PC-9 (cell line): ENCODE results near the gene SYT10. TPM values are rescaled to one million over a fixed set of nuclear protein-coding genes. Genes with fewer than 3 reads are reported as not detected.

ENCODE experiments used
- BruUV-seq: library from RNA; stranded (reverse); fragments of 400-500 nt; replicated peaks from 2 replicates; lab custom pipeline; 2021; lab: Mats Ljungman, UMichigan
- CTCF ChIA-PET: fragments of 300-600 bp; sonication (Branson Sonifier 250); formaldehyde crosslinking; loops from one replicate; lab custom pipeline; 2022; ENCODE audit warnings: antibody characterized with exemption; lab: Charles Lee
- POLR2A ChIA-PET: fragments of 300-600 bp; sonication (Branson Sonifier 250); formaldehyde crosslinking; loops from one replicate; lab custom pipeline; 2022; ENCODE audit warnings: antibody characterized with exemption; ENCODE audit not compliant: unreplicated experiment; lab: Charles Lee
- DNase-seq, 2 experiments: peaks; one replicate each; pipeline versions ENCODE4 v3.0.0 to v3.0.0-alpha.2; 2015 to 2022; ENCODE audit warnings: mixed read lengths in 1 of 2
- H2AFZ ChIP-seq: fragments of 200-600 bp; sonication (generic); 2 replicates; pipeline ENCODE4 v1.8.1; 2017; ENCODE audit warnings: antibody characterized with exemption
- H3F3A ChIP-seq: fragments of 200-600 bp; sonication (generic); 2 replicates; pipeline ENCODE4 v1.8.1; 2017; ENCODE audit warnings: antibody characterized with exemption, mild to moderate bottlenecking, low read depth; ENCODE audit not compliant: insufficient read depth
- H3K27ac ChIP-seq: fragments of 200-600 bp; sonication (generic); 2 replicates; pipeline ENCODE4 v1.6.1; 2016; ENCODE audit warnings: mixed run types
- H3K27me3 ChIP-seq: fragments of 200-600 bp; sonication (generic); 2 replicates; pipeline ENCODE4 v1.6.1; 2016; ENCODE audit warnings: low read depth, mixed run types; ENCODE audit not compliant: insufficient read depth
- H3K36me3 ChIP-seq: fragments of 200-600 bp; sonication (generic); 2 replicates; pipeline ENCODE4 v1.6.1; 2016; ENCODE audit warnings: low read depth, mixed run types
- H3K4me1 ChIP-seq: fragments of 200-600 bp; sonication (generic); replicated peaks from 2 replicates; pipeline ENCODE4 v1.6.1; 2016; ENCODE audit warnings: mixed run types; ENCODE audit not compliant: insufficient read depth
- H3K4me2 ChIP-seq: fragments of 200-600 bp; sonication (generic); 2 replicates; pipeline ENCODE4 v1.6.1; 2017; ENCODE audit warnings: mixed run types
- H3K4me3 ChIP-seq: fragments of 200-600 bp; sonication (generic); 2 replicates; pipeline ENCODE4 v1.6.1; 2016; ENCODE audit warnings: mixed run types
- H3K79me2 ChIP-seq: fragments of 200-600 bp; sonication (generic); 2 replicates; pipeline ENCODE4 v1.6.1; 2017; ENCODE audit warnings: low read depth, mixed run types
- H3K9me2 ChIP-seq: fragments of 200-600 bp; sonication (generic); 2 replicates; pipeline ENCODE4 v1.8.1; 2017; ENCODE audit warnings: mild to moderate bottlenecking; ENCODE audit not compliant: insufficient read depth
- H3K9me3 ChIP-seq: fragments of 200-600 bp; sonication (generic); 2 replicates; pipeline ENCODE4 v1.8.1; 2016; ENCODE audit warnings: low read depth; ENCODE audit not compliant: insufficient read depth
- H4K20me1 ChIP-seq: fragments of 200-600 bp; sonication (generic); 2 replicates; pipeline ENCODE4 v1.8.1; 2017; ENCODE audit not compliant: insufficient read depth
- EZH2 ChIP-seq: fragments of 200-600 bp; sonication (generic); IDR thresholded peaks from 2 replicates; pipeline ENCODE4 v1.8.0; 2017; ENCODE audit warnings: antibody characterized with exemption, low read depth
- intact Hi-C: fragments of 100-400 bp; cut with micrococcal nuclease; formaldehyde crosslinking; loops from one replicate; pipeline ENCODE4 v1.10.0; 2022; ENCODE audit not compliant: unreplicated experiment
- total RNA-seq: library from RNA; stranded (reverse); gene quantifications from 2 replicates; pipeline ENCODE4 v1.2.3, GENCODE V29; 2021
- TF ChIP-seq, protein P1 (sequence below): fragments of 200-600 bp; sonication (generic); conservative IDR thresholded peaks from 2 replicates; pipeline ENCODE4 v1.6.1; 2017; ENCODE audit warnings: mixed run types, antibody characterized with exemption, mild to moderate bottlenecking, moderate library complexity

SYT10 gene
- total RNA-seq, 1 experiment from 2014 or later = not detected

DNA sequence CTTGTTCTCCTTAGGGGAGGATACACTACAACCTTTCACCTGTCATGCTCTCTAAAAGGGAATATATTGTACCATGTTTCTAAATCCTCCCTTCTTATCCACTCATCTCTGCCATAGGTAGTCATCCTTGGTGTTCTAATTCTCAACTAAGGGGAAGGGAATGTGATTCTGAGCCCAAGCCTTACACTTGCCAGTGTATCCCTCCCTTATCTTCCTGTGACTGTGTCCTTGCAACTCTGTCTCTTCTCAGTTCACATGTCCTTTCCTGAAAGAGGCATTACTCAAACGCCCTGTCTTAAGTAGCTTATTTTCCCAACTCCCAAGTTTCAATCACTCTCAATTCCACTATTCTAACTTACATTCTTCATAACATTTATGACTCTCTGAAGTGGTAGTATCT, 44.5 kb upstream of the SYT10 start:
- DNase-seq = no peak
- ChIA-PET CTCF (no interaction called here), POLR2A (no interaction called here)
- peaks cover 19% of the 10 kb centered on the region for H3K4me1 ChIP-seq
- H2AFZ ChIP-seq = no peak overlapping the region
- BruUV-seq = no TSS peak
- intact Hi-C loops = no loop called here
- no peaks in the 10 kb centered on the region for H3K9me2 ChIP-seq
- no peak overlapping the region for H3K27ac ChIP-seq
- no peak for TF ChIP-seq EZH2
- TF ChIP-seq, protein P1, sequence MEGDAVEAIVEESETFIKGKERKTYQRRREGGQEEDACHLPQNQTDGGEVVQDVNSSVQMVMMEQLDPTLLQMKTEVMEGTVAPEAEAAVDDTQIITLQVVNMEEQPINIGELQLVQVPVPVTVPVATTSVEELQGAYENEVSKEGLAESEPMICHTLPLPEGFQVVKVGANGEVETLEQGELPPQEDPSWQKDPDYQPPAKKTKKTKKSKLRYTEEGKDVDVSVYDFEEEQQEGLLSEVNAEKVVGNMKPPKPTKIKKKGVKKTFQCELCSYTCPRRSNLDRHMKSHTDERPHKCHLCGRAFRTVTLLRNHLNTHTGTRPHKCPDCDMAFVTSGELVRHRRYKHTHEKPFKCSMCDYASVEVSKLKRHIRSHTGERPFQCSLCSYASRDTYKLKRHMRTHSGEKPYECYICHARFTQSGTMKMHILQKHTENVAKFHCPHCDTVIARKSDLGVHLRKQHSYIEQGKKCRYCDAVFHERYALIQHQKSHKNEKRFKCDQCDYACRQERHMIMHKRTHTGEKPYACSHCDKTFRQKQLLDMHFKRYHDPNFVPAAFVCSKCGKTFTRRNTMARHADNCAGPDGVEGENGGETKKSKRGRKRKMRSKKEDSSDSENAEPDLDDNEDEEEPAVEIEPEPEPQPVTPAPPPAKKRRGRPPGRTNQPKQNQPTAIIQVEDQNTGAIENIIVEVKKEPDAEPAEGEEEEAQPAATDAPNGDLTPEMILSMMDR = no peak
- H3K4me2 ChIP-seq = no peak overlapping the region
- H4K20me1 ChIP-seq = no peaks in the 10 kb centered on the region
- no peaks in the 10 kb centered on the region for H3K36me3 ChIP-seq
- no peaks in the 10 kb centered on the region for H3F3A ChIP-seq
- H3K27me3 ChIP-seq = no peaks in the 10 kb centered on the region
- no peak overlapping the region for H3K4me3 ChIP-seq
- no peaks in the 10 kb centered on the region for H3K79me2 ChIP-seq
- H3K9me3 ChIP-seq = no peaks in the 10 kb centered on the region

DNA sequence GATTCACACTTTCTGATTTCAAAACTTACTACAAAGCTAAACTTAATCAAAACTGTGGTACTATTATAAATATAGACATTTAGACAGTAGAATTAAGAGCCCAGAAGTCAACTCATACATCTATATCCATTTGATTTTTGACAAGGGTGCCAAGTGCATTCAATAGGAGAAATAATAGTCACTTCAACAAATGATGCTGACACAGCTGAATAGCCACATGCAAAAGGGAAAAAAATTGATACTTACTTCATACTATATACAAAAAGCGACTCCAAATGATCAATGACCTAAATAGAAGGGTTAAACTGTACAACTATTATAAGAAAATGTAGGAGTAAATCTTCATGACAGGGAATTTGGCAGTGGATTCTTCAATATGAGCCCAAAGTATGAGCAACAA, 40.7 kb upstream of the SYT10 start:
- Histone ChIP-seq H3K27ac (no peak overlapping the region), H2AFZ (no peak overlapping the region), H3K9me3 (0 out of 2 replicates have a peak, but pooled peaks cover 4% of the 10 kb centered on the region), H3K79me2 (no peaks in the 10 kb centered on the region), H3K27me3 (no peaks in the 10 kb centered on the region), H3K36me3 (no peaks in the 10 kb centered on the region), H3K4me1 (peaks cover 10% of the 10 kb centered on the region), H3K4me3 (no peak overlapping the region), H3K9me2 (no peaks in the 10 kb centered on the region), H3K4me2 (no peak overlapping the region), H3F3A (no peaks in the 10 kb centered on the region), H4K20me1 (no peaks in the 10 kb centered on the region)
- no peak for DNase-seq
- TF ChIP-seq, protein P1 = no peak
- TF ChIP-seq EZH2 = no peak
- intact Hi-C loops = no loop called here
- BruUV-seq = no TSS peak
- ChIA-PET CTCF (no interaction called here), POLR2A (no interaction called here)

DNA sequence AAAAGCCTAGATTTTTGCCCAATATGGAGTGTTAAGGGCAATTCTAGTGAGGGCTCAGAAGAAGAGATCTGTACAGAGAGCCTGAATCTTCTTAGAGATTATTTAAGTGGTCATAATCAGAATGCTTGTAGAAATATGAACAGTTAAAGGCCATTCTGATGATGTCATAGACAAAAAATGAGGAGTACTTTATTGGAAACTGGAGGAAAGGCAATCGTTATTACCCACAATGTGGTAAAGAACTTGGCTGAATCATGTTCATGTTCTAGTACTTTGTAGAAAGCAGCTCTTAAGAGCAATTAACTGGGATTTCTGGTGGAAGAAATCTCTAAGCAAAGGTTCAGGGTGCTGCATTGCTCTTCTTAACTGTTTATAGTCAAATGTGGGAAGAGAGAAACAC, 36.4 kb upstream of the SYT10 start:
- no peak for DNase-seq
- peaks cover 10% of the 10 kb centered on the region for H3K4me1 ChIP-seq
- H3K27ac ChIP-seq = peak overlapping the region; percentile 29
- H3K79me2 ChIP-seq = no peaks in the 10 kb centered on the region
- CTCF ChIA-PET = no interaction called here
- H3K9me2 ChIP-seq = no peaks in the 10 kb centered on the region
- no peak overlapping the region for H2AFZ ChIP-seq
- TF ChIP-seq EZH2 = no peak
- TF ChIP-seq, protein P1 = no peak
- intact Hi-C loops = no loop called here
- H3F3A ChIP-seq = no peaks in the 10 kb centered on the region
- no peak overlapping the region for H3K4me3 ChIP-seq
- BruUV-seq = no TSS peak
- no peaks in the 10 kb centered on the region for H3K27me3 ChIP-seq
- POLR2A ChIA-PET = no interaction called here
- 0 out of 2 replicates have a peak, but pooled peaks cover 8% of the 10 kb centered on the region for H3K9me3 ChIP-seq
- no peaks in the 10 kb centered on the region for H4K20me1 ChIP-seq
- no peaks in the 10 kb centered on the region for H3K36me3 ChIP-seq
- H3K4me2 ChIP-seq = peak overlapping the region; percentile 21; the same call in 1 of the 2 replicates
